ENCODE measurements around the gene ABCB1.

ABCB1 gene

DNA sequence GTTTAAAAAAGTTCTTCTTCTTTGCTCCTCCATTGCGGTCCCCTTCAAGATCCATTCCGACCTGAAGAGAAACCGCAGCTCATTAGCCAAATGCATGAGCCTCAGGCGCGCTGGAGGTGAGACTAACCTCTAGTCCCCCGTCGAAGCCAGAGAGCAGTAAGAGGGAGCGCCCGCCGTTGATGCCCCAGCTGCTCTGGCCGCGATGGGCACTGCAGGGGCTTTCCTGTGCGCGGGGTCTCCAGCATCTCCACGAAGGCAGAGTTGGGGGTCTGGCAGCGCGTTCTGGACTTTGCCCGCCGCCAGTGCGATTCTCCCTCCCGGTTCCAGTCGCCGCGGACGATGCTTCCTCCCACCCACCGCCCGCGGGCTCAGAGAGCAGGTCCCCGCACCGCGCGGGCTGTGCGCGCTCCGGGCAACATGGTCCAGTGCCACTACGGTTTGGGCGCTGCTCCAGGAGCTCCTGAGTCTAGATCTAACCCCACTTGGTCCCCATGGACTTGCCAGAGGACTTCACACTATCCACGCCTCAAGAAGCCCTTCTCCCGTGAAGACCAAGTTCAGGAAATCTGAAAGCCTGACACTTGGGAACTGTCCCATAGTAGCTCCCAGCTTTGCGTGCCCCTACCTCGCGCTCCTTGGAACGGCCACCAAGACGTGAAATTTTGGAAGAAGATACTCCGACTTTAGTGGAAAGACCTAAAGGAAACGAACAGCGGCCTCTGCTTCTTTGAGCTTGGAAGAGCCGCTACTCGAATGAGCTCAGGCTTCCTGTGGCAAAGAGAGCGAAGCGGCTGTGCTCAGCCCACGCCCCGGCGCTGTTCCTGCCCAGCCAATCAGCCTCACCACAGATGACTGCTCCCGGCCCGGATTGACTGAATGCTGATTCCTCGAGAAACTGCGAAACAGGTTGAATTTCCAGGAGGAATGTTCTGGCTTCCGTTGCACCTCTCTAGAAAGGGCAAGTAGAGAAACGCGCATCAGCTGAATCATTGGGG lies at the start of gene ABCB1:
TSS of gene ABCB1 (minus strand) at position 755 of the 995 bp plus-strand sequence. CDS start at position 55, 700 bp downstream.
- peak in 25 of 56 donors; percentile 0 to 49 (median 9) for DNase-seq

- no peak for DNase-seq
Measured at GRCh38 chr7:87648316-87648715, 47.6 kb upstream of the ABCB1 start.

- no peak for DNase-seq
Measured at GRCh38 chr7:87645446-87645845, 44.8 kb upstream of the ABCB1 start.

- no peak for DNase-seq
Measured at GRCh38 chr7:87635921-87636320, 35.2 kb upstream of the ABCB1 start.

DNA sequence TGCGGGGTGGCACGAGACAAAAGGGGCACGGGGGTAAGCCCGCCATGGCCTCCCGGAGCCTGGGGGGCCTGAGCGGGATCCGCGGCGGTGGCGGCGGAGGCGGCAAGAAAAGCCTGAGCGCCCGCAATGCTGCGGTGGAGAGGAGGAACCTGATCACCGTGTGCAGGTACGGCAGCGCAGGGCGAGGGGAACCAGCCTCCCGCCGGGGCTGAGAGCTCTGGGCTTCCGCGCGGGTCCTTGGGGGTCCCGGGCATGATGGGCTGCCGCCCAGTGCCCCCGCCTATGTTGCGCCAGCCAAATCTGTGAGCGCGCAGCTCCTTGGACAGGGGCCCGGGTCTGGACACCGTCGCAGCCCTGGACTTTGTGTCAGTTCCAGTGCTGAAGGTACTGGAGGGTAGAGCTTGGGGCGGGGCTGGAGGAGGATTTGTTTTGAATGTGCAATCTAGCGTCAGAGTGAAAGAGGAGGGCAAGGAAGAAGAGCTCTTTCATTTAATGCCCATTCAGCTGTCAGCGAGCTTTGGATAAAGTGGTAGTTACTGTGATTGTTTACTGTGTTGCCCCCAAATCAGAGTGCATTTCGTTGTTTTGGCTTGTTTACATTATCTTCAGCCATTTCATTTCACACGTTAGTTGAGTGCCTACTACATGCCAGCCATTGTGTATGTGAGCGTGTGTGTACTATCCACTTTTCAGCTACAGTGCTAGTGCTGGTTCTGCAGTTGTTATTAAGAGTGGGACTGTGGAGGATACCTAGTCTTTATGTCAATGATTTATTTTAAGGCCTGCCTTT lies 28.3 kb upstream of the ABCB1 start:
- DNase-seq: peak in 29 of 56 donors; percentile 4 to 65 (median 35)

DNA sequence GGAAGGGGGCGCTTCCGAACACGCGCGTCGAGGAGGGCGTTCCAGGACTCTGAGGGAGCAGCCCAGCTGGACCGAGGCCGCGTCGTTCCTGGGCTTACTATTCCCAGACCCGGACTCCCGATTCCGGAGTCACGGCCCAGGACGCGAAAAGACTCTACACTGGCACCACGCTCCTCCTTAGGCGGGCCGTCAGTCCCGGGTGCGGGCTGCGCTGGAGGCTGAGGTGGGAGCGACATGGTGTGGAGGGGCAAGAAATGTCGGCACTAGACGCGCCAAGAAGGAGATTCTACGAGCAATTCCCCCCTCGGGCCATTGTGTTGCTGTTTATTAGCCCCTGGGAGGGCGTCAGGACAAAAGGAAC lies 26.9 kb upstream of the ABCB1 start:
- peak in 21 of 56 donors; percentile 11 to 59 (median 44) for DNase-seq

GRCh38 chr7:87625101-87625500 lies 24.4 kb upstream of the ABCB1 start:
- no peak for DNase-seq

DNA sequence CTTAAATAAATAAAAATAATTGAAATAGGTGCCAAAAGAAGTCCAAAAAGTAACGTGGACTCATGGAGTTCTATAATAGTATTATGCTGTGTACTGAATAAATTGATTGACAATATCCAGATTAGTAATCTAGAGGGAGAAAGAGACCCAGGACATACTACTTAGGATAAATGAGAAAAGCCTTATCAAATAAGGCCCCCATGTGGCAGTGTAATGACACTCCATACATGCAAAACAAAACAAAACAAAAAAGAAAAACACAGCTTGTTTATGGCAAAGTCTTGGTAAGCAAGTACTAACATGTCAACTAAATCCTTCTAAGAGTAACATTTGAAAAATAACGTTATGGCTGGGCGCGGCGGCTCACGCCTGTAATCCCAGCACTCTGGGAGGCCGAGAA lies 23.9 kb upstream of the ABCB1 start:
- no peak for DNase-seq

- no peak for DNase-seq
Measured at GRCh38 chr7:87615197-87615596, 14.5 kb upstream of the ABCB1 start.

DNA sequence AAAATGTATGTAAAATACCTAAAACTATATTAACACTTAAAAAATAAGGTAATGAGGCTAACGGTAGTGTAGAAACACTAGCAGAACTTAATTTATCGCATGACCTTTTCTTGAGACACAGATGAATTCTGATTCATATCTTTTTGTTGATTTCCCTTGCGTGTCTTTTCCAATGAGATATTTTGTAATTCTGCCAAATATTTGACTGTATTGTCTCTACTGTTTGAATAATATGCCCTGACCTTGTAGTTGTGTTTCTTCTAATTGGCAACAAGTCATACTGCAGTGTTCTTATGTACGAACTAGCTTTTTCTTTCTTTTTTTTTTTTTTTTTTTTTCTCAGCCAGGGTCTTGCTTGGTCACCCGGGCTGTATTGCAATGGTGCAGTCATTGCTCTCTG lies 9.2 kb upstream of the ABCB1 start:
- no peak for DNase-seq

DNA sequence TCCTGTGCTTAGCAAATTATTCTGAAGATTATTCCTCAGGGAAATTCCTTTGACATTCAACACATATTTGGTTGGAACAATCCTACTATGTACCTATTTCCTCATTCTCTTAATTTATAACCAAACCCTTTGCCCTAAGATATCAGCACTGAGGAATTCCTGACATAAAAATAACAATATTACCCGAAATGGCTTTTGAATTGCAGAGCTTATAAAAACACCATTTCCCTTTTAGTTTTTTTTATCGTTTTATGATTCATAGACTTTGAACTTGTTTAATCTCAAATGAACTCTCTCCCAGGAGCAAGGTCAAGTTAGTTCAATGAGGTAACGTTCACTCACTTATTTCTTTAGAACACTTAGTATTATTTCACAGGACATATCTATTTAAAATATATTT lies 7.7 kb upstream of the ABCB1 start:
- DNase-seq: no peak

DNA sequence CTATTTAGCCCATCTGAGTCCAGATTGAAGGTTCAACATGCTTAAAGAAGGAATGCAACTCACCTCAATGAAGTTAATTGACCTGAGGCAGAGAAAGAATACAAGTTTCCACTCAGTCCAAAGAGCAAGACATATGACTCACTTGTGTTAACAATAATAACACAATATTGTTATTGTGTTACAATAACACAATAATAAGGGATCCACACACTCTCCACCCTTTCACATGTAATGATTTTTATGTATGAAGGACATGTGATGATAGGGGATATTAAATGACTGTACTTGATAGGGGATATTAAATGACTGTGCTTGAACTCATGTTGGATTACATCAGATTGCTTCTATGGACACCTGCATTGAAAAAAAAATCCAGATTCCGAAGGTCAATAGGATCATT lies 3.6 kb upstream of the ABCB1 start:
- DNase-seq: no peak

GRCh38 chr7:87599336-87599735 lies 1.3 kb downstream of the ABCB1 start:
- no peak for DNase-seq

- no peak for DNase-seq
Measured at GRCh38 chr7:87598234-87599009, 2.3 kb downstream of the ABCB1 start.

DNA sequence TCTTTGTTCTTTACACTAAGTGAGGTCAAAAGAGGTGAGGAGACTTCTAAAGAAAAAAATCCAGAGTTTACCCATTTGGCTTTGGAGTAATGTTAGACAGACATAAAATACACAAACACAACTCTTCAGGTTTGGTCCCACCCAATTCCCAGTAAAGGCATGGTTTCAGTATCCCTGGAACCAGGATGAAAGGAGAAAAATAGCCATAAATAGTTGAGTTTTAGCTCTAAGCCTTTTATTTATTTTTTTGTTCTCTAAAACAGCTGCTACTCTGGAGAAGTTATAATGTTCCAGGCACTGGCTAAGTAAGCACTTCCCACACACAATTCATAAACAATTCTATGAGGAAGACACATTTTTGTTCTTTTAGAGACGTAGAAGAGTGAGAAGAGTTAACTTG lies 4.0 kb downstream of the ABCB1 start:
- DNase-seq: no peak

GRCh38 chr7:87596136-87596535 lies 4.5 kb downstream of the ABCB1 start:
- DNase-seq: no peak

- no peak for DNase-seq
Measured at GRCh38 chr7:87592300-87592699, 8.4 kb downstream of the ABCB1 start.

DNA sequence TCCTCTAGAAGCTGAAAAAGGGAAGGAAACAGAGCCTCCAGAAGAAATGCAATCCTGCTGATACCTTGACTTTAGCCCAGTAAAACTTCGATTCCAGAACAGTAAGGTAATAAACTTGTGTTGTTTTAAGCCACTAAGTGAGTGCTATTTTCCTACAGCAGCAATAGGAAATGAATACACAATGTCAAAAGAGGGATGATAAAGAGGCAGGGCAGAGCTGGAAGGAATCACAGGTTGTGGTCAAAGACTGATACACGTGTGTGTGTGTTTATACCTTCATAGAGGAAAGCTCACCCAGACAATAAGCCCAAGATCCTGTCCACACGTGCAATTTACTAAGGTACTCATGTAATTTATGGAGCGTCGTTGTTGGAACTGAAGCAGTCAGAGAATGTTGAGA lies 9.5 kb downstream of the ABCB1 start:
- DNase-seq: no peak

DNA sequence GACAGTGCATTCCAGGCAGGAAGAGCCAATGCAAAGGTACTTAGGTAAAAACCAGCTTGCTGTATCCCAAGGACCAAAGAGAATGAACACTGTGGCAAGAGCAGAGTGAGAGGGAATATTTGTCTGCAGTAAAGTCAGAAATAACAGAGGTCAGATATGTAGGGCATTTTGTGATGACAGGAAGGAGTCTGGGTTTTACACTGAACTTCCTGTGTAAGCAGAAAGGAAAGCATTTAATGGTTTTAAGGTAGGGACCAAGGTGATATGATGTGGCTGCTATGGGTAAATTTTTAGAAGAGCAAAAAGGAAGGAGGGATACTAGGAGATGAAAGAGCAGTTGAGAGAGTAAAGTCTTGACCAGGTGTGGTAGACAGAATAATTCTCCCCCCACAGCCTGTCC lies 10.1 kb downstream of the ABCB1 start:
- DNase-seq: no peak

GRCh38 chr7:87589631-87590030 lies 11.1 kb downstream of the ABCB1 start:
- no peak for DNase-seq

GRCh38 chr7:87581723-87582122 lies 19.0 kb downstream of the ABCB1 start:
- DNase-seq: no peak

- DNase-seq: no peak
Measured at GRCh38 chr7:87580636-87581035, 20.0 kb downstream of the ABCB1 start.
